ENCODE data around the gene TMEM139. TPM values are rescaled to one million over a fixed set of nuclear protein-coding genes. Genes with fewer than 3 reads are reported as not detected.
"Not testable (repeated sequence)": the region's sequence is repeated elsewhere in the genome, so short reads cannot be mapped to it uniquely, and the experiment has no call there.

TMEM139 gene
- total RNA-seq, 1 donor: not detected

GRCh38 chr7:143256932-143257331 lies 27.8 kb upstream of the TMEM139 start:
- no peak for DNase-seq (ENCODE audit: low read depth)
- no peak overlapping the region for H3K4me3 ChIP-seq (ENCODE audit: low read depth, low read length)
- TF ChIP-seq, protein P1, sequence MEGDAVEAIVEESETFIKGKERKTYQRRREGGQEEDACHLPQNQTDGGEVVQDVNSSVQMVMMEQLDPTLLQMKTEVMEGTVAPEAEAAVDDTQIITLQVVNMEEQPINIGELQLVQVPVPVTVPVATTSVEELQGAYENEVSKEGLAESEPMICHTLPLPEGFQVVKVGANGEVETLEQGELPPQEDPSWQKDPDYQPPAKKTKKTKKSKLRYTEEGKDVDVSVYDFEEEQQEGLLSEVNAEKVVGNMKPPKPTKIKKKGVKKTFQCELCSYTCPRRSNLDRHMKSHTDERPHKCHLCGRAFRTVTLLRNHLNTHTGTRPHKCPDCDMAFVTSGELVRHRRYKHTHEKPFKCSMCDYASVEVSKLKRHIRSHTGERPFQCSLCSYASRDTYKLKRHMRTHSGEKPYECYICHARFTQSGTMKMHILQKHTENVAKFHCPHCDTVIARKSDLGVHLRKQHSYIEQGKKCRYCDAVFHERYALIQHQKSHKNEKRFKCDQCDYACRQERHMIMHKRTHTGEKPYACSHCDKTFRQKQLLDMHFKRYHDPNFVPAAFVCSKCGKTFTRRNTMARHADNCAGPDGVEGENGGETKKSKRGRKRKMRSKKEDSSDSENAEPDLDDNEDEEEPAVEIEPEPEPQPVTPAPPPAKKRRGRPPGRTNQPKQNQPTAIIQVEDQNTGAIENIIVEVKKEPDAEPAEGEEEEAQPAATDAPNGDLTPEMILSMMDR (IDR thresholded peaks at IDR 0.05; ENCODE audit: insufficient read depth, low read length): no peak

- TF ChIP-seq, protein P1 (IDR thresholded peaks at IDR 0.05; ENCODE audit: insufficient read depth, low read length): no peak
- no peak for DNase-seq (ENCODE audit: low read depth)
- no peak overlapping the region for H3K4me3 ChIP-seq (ENCODE audit: low read depth, low read length)
Measured at GRCh38 chr7:143257501-143257900, 27.3 kb upstream of the TMEM139 start.

DNA sequence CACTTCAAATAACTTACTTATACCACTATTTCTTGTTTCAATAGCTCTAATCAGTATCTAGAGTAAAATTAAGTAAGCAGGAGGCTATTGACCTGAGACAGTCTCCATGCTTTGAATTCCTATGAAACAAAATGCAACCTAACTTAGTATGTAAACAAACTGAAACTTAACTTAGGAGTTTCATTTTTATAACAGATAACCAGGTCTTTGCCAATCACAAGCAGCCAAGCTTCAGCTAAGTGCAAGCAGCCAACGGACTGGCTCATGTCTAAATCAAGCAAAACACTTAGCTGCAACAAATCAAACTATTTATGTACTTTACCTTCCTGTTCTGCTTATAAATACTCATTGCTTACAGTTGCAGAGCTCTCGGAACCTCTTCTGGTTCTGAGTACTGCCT lies 25.9 kb upstream of the TMEM139 start:
- DNase-seq (ENCODE audit: low read depth): peak; percentile 15
- TF ChIP-seq, protein P1 (IDR thresholded peaks at IDR 0.05; ENCODE audit: insufficient read depth, low read length): no peak

DNA sequence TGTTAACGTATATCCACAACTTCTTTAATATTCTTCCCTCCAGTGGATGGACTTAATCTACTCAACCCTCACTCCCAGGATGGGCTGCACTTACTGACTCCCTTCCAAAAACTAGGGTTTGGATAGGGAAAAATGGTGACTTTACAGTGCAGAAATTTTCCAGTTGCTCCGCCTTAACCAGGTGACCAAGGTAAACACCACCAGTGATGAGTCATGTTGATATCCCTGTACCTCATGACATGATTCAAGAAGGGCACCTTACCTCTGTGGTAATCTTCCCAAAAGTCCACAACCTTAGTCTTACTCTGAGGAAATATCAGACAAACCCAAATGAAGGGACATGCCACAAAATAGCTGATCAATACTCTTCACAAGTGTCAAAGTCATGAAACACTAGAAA lies 25.0 kb upstream of the TMEM139 start:
- DNase-seq (ENCODE audit: low read depth): no peak
- H3K4me3 ChIP-seq (ENCODE audit: low read depth, low read length): no peak overlapping the region
- TF ChIP-seq, protein P1 (IDR thresholded peaks at IDR 0.05; ENCODE audit: insufficient read depth, low read length): no peak

More for the DNA sequence above, 25.9 kb upstream of the TMEM139 start:
- H3K4me3 ChIP-seq (ENCODE audit: low read depth, low read length): no peak overlapping the region

DNA sequence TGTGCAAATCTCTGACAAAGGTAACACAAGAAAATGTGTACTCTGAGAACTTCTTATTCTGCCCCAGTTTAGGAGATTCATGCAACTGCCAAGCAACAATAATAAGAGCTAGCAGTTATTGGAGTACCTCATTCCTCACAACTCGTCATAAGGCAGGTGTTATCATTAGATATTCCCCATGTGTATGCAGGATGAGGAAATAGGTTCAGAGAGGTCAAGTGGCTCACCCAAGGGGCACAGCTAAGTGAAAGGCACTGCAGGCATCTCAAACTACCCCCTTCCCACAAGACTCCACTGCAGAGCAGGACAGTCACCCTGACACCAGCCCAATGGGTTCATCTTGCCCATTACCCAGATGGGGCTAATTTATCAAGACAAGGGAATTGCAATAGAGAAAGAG lies 22.9 kb upstream of the TMEM139 start:
- TF ChIP-seq, protein P1 (IDR thresholded peaks at IDR 0.05; ENCODE audit: insufficient read depth, low read length): no peak
- no peak overlapping the region for H3K4me3 ChIP-seq (ENCODE audit: low read depth, low read length)
- DNase-seq (ENCODE audit: low read depth): no peak

GRCh38 chr7:143263266-143264195 lies 21.2 kb upstream of the TMEM139 start, which contains the start of gene GSTK1:
TSS of gene GSTK1 (plus strand) at chr7:143263441. CDS start at chr7:143263514, 73 bp downstream.
- peak within 1 kb of the TSS; percentile 77 for H3K4me3 ChIP-seq (ENCODE audit: low read depth, low read length)
- peak; percentile 63 for DNase-seq (ENCODE audit: low read depth)
- TF ChIP-seq, protein P1 (IDR thresholded peaks at IDR 0.05; ENCODE audit: insufficient read depth, low read length): no peak

GRCh38 chr7:143264196-143264568 lies 20.6 kb upstream of the TMEM139 start:
- H3K4me3 ChIP-seq (ENCODE audit: low read depth, low read length): peak overlapping the region; percentile 77

More at GRCh38 chr7:143264196-143264568, 20.6 kb upstream of the TMEM139 start:
- not testable (repeated sequence) for DNase-seq (ENCODE audit: low read depth)

Data from fibroblast of the aortic adventitia (primary cell).